SK-N-DZ (cell line): ENCODE data around the gene SNRNP25.

Source experiments
- DNase-seq: peaks from one replicate; pipeline ENCODE4 v3.0.0-alpha.2; 2015; ENCODE audit warnings: low spot score

SNRNP25 gene

DNA sequence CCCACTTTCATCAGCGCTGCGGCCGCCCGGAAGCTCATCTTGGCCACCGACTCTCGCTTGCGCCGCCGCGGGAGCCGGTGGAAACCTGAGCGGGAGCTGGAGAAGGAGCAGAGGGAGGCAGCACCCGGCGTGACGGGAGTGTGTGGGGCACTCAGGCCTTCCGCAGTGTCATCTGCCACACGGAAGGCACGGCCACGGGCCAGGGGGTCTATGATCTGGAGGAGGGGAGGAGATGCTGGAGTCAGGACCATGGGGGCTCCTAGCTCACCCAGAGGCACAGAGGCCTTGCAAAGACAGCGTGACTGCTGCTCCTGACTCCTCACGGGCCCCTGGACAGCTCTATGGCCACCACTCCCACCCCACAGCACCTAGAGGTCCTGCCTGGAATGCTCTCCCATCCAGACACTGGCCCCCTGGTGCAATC is 9.4 kb downstream of the SNRNP25 start:
- no peak for DNase-seq

DNA sequence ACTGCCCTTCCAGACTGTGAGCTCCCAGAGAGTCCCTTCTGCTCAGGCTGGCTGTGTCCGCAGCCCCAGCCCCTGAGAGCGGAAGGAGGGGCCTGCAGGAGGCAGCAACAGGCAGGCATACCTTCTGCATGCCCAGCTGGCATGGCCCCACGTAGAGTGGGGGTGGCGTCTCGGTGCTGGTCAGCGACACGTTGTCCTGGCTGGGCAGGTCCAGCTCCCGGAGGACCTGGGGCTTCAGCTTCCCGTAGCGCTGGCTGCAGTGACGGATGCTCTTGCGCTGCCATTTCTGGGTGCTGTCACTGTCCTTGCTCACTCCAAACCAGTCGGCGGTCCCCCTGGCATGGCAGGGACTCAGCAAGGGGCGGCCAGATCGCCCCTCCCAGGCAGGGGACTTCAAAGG is 9.8 kb downstream of the SNRNP25 start:
- no peak for DNase-seq

DNA sequence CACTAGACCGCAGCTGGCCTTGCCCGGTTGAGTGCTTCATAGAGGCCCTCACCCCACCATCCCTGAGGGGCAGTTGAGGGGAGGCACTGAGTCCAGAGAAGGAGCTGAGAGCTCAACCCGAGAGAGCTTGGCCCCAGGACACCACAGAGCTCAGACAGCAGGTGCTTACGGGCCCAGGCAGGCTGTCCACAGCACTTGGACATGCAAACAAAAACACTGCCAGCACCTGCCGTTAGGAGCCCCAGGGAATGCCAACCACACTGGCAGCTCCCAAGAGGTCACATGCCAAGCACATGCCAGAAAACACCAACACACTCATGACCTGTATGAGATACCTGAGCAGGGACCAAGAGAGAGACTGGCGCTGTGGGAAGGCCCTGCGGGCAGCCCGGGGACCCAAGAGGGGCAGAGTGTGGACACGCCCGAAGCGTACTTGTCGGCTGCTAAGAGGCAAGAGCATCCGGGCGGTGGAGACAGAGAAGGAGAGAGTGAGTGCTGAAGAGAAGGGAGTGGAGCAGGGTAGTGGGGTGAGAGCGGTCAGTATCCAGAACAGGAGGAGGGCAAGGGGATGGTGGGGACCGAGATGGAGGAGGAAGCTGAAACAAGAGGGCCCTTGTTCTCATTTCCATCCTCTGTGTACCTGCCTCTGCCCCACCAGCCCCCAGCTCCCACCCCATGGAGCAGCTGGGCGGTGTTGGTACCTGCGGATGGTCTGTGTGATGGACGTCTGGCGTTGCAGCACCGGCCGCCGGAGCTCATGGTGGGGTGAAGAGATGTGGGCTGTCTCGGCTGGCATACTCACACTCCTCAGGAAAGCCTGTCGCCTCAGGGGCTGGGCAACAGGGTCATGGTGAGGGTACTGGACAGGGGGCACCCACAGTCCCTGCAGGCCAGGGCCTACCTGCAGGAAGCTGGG is 10.6 kb downstream of the SNRNP25 start:
- no peak for DNase-seq

DNA sequence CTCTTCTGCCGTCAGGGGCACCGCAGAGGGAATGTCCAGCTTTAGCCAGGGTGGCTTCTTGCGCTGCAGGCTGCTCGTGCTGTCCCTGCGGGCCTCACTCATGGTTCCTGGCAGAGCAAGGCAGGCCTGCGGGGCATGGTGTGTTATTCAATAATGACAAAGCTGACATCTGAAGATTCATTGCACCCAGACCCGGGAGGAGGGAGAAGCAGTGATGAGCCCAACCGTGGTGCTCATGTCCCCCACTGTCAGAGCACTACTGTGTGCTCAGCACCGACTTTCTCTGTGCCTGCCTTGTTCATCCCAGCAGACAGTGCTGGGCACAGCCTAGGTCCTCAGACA is 11.3 kb downstream of the SNRNP25 start:
- DNase-seq, result no peak

DNA sequence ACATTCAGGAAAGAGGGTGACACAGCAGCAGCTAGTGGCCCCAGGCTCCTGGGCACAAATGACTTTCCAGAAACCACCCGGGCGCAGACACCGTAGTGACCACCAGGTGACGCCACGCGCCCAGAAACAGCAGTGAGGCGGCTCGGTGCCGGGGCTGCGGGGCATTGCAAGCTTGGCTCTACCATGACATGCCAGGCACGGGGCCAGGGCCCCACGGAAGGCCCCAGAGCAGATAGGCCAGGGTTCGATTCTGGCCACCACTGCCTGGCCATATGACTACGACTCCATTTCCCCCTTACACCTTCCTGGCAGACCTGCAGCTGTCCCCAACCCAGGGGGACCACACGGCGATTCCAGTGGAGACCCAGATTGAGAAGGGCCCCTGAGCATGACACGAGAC is 12.1 kb downstream of the SNRNP25 start:
- peak; percentile 74 for DNase-seq

DNA sequence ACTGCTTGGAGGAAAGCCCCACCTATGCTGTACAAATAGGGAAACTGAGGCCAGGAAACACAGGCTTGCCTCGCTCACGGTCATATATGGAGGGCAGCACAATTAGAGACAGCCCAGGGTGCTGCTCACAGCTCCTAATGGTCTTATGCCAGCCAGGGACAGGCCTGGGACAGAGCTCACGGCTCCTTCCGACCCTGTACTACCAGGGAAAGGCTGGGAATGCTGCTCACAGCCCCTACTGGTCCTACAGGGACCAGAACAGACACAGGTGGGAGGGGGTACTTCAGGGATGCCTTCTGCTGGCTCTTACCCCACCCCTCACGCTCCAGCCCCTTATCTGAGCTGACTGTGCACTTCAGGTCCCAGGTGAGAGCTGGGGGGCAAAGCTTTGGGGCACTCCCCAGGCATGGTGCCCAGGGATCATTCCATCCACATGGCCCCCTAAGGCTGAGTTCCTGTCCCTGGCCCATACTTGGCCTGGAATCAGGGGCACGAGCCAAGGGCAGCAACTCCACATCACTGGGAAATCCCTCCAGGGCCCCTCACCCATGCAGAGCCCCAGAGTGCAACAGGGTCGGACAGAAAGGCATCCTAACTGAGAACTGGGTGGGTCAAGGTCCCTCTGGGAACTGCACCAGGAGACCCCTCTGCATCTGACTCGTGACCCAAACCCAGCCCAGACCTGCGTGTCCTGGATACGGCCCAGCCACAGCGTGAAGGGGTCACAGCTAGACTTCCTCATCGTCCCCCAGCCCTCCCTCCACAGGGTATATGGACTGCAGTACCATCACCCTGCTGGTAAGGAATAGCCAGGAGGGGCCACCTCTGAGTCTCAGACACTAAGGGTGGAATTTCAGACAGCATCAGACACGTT is 12.9 kb downstream of the SNRNP25 start:
- DNase-seq, result no peak

DNA sequence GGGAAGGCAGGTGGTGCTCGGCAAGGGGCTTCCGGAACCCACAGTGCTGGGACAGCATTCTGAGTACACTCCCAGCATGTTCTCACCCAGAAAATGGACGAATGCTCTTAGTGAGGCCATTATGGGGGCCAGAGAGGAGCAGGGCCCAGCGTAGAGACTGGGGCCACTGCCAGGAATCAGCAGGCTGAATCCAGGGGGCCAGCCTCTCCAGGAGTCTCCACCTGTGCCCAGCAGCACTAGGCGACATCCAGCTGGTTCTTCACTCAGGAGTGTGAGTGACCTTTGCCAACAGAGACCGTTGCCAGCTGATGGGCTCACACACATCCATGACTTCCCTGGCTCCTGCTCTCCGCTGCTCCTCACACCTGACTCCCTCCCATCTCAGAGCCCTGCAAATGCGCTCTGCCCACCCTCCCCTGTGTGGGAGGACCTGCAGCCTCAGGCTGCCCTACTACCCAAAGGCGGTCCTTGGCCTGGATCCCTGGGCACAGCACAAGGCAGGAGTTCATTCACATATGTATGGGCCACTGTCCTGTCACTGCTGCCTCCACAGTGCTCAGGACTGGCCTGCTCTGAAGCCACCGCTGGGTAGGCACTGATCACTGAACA is 13.7 kb downstream of the SNRNP25 start:
- no peak for DNase-seq

DNA sequence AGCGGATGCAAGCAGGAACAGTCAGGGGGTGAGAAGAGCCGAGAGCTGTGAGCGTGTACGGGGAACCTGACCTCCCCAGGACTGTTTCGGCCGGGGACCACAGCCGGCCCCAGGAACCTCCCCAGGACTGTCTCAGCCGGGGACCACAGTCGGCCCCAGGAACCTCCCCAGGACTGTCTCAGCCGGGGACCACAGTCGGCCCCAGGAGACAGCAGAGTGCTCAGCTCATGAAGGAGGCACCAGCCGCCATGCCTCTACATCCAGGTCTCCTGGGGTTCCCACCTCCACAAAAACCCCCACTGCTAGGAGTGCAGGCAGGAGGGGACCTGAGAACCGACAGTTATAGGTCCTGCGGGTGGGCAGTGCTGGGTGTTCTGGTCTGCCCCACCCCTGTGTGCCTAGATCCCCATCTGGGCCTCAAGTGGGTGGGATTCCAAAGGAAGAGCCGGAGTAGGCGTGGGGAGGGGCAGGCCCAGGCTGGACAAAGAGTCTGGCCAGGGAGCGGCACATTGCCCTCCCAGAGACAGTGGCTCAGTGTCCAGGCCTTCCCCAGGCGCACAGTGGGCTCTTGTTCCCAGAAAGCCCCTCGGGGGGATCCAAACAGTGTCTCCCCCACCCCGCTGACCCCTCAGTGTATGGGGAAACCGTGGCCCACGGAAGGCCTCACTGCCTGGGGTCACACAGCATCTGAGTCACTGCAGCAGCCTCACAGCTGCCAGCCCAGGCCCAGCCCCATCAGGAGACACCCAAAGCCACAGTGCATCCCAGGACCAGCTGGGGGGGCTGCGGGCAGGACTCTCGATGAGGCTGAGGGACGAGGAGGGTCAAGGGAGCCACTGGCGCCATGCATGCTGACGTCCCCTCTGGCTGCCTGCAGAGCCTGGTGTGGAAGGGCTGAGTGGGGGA is 14.5 kb downstream of the SNRNP25 start:
- no peak for DNase-seq

DNA sequence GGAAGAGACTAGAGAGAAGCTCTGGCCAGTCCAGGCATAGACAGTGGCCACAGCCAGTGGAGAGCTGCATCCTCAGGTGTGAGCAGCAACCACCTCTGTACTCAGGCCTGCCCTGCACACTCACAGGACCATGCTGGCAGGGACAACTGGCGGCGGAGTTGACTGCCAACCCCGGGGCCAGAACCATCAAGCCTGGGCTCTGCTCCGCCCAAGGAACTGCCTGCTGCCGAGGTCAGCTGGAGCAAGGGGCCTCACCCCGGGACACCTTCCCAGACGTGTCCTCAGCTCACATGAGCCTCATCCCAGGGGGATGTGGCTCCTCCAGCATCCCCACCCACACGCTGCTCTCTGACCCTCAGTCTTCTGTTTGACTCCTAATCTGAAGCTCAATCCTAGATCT is 15.6 kb downstream of the SNRNP25 start:
- no peak for DNase-seq

DNA sequence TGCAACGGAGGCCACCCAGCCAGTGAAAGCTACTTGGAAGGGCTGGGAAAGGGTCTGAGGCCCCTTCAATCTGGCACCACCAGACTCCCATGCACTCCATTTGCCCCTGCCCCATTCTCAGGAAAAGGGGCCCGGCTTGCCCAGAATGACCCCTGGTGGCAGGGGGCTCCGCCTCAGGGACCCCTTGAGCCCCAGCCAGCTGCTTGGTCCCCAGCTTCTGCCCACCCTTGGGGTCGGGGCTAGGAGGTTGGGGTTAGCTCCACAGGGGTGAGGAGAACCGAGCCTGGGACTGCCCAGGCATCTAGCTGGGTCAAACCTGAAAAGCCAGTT is 17.5 kb downstream of the SNRNP25 start:
- no peak for DNase-seq

DNA sequence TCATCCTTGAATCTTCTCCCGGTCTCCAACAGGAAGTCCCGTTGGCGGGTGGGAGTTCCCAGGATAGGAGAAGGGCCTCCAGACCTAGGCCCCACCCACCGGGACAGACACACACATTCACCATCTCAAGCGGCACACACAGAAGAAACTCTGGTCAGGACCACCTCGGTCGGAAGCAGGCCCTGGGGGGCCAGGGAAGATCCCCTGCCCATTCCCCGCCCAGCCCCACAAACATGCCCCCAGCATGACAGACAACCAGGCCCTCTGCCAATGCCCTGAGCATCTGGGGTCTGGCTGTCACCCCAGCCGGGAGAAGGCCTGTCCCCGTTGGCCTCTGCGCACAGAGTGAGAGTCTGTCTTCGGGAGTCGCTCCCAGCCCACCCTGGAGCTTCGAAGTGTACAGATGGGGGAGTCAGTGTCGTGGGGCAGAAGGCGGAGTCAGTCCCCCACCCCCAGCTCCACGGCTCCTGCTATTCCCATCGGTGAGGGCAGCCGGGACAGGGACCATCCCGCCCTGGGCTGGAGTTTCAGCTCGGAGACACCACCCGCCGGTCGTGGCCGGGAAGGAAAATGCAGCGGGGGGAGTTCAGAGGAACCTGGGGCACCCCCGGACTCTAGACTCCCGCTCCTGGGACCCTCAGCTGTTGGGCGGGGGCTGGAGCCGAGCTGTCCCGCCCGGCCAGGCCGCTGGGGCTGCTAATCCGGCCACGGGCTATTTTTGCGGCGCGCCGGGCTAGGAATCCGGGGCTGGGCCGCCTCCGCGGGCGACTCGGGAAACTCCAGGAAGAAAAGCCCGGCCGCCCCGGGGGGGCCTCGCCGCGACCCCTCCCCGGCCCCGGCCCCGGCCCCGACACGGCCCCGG is 18.1 kb downstream of the SNRNP25 start:
- DNase-seq, result peak; percentile 63

DNA sequence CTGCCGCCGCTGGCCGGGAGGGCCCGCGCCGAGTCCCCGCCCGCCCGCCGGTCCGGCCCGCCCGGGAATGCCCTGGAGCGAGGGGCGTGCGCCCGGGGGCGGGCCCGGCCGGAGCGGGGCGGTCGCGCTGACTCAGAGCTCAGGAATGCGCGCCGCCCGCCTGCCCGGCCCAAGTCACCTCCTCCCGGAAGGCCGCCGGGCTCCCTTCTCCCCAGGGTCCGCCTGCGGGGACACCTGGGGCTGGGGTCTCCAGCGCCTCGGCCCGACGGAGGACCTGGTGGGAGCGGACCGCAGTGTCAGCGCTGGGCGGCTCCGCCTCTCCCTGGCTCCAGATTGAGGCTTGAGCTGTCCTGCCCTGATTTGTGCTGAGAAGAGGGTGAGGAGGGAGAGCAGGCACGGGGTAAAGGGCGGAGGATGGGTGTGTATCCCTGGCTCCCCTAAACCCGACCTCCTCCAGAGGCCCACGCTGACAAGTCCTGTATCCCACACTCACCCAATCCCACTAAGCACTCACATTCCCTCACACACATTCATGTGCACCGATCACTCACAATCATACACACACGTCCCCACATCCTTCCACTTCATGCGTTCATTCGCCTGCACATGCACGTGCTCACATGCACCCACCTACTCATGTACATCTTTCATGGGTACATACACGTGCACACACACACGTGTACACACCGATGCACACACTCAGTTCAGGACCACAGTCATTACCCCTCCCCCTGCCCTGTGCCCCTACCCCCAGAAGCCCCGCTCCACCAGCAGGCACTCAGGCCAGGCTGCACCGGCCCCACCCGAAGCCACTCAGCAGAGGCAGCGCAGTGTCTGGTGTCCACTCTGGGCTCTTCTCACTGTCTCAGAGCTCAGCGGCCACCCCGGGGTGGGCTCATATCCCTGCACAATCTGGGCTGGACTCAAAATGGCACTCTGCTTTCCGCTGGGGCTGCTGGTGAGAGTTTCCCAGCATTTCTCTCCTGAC is 19.2 kb downstream of the SNRNP25 start, which contains the start of gene RHBDF1:
Gene RHBDF1, minus strand, starts transcription at position 71 of the 988 bp plus-strand sequence. CDS start 7,616 bp downstream, outside the sequence.
- DNase-seq, result no peak

DNA sequence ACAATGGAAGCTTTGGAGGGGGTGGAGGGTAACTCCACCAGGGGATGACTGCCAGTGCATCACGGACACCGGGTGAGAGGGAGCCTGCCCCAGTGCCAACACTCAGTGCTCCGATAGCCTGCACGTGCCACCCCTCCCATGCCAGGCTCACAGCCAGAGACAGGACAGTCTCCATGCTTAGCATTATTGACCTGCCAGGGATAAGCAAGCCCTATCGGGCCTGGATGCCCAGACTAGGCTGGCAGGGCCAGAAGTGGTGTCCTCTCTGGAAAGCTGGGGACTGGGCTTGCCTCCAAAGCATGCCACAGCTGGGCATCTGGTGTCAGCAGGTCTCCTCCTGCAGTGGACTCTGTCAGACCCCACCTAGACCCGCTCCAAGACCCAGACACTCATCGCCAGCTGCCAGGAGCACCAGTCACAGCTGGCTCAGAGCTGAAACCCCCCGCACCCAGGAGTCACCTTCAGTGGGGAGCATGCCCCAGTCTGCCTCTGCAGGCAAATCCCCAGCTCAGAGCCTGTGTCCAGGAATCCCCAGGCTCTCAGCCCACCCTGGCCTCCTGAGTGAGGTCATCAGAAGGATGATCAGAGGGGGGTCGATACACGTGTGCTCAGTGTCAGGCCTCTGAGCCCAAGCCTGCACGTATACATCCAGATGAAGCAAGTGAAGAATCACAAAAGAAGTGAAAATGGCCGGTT is 20.6 kb downstream of the SNRNP25 start:
- DNase-seq, result no peak

DNA sequence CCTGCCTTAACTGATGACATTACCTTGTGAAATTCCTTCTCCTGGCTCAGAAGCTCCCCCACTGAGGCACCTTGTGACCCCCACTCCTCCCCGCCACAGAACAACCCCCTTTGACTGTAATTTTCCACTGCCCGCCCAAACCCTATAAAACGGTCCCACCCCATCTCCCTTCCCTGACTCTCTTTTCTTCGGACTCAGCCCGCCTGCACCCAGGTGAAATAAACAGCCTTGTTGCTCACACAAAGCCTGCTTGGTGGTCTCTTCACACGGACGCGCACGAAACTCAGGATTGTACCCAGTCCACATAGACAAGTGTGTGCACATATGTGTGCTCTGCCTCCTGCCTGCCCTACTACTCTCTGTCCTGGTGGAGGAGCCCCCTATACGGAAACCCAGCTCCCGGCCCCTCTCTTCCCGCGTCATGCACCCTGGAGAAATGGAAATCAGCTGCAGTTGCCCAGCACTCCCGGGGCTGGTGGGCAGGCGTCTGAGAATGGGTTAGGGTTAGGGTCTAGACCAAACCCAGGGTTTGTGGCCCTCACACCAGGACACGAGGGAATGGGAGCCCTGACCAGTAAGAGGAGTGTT is 21.2 kb downstream of the SNRNP25 start:
- no peak for DNase-seq

DNA sequence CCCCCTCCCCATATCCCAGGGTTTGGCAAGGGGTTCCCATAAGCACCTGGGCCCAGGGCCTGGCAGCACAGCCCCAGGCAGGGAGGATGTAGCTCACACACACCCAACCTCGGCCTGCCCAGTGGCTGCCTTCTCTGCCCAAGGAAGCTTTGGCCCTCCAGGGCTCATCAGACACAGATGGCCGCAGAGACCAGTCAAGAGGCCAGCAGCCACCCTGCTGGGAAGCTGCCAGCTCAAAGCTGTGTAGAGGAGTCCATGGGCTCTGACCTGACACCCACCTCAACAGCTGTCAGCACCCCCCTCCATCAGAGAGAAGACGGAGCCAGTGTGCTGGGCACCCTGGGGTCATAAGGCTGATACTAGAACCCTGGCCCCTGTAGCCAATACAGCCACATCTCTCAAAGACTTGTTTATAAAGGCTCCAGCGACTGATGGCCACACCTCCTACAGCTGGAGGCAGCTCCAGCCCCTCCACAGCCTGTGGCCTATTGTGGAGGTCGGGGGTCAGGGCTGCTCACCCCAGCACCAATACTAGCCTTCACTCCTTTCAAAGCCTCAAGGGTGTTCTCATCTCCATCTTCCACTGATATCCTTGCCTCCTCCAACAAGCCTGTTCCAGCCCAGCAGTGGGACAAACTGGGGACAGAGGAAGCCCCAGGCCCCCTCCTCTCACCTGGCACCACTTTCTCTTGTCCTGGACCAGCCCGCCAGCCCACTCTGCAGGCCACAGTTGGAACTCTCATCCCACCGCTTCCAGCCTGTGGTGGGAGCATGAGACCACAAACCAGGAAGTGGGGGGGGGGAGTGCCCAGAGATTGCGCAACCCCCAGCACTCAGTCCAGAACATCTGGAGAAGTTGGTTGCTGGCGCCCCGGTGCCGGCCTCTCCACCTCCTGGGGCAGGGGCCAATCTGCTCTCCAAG is 22.2 kb downstream of the SNRNP25 start:
- peak; percentile 51 for DNase-seq

DNA sequence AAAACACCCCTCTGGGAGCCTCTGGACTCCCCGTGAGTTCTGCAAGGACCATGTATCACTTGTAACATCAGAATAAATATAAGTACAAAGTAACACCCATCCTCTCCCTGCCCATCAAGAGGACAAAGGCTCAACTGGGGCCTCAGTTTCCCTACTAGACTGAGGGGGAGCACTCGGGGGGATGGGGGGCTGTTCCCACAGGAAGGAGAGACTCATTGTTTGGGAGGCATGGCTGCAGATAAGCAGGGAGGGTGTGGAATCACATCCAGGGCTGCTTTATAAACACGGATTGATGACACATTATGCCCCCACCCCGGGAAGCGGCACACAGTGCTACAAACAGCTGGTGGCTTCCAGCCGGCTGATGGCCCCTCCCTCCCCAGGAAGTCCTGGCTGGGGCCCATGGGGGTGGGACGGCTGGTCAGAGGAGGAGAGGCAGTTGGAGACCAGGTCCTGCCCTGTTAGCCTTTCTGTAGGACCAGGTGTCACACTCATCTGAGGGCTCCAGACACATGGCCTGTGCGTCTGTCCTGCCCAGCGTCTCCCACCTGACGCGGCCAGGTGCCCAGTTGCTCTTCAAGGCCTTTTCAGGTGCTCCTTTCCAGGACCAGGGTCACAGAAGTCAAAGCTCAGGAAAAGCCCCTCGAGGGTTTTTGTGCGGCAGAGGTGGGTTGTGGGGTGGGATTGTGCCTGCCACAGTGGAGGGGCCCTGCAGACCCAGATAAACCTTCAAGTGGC is 23.1 kb downstream of the SNRNP25 start:
- no peak for DNase-seq
